AG04449 (cell line): ENCODE measurements around the gene PRAMEF1.

ENCODE experiments used
- CTCF ChIA-PET: fragments of 350-600 bp; formaldehyde crosslinking; extraction: SDS; loops from one replicate; lab custom pipeline; 2021; ENCODE audit warnings: antibody characterized with exemption; lab: Yijun Ruan, JAX
- POLR2A ChIA-PET: fragments of 400-600, 350-600 bp; formaldehyde crosslinking; extraction: SDS; loops from one replicate; lab custom pipeline; 2020; ENCODE audit warnings: antibody characterized with exemption, inconsistent platforms; lab: Yijun Ruan, JAX
- DNase-seq: peaks from one replicate; pipeline ENCODE4 v3.0.0-alpha.2; 2010; ENCODE audit warnings: low read depth, low spot score
- H3K4me3 ChIP-seq: 2 replicates; pipeline ENCODE4 v1.5.1; 2011; ENCODE audit warnings: low read depth, mild to moderate bottlenecking, control low read depth, low read length
- CTCF ChIP-seq: IDR thresholded peaks from one replicate; pipeline ENCODE4 v1.5.1; 2011; ENCODE audit warnings: mild to moderate bottlenecking, moderate library complexity, low read length, control low read depth, inconsistent platforms; ENCODE audit not compliant: insufficient read depth; ENCODE audit errors: missing control alignments

Gene PRAMEF1

GRCh38 chr1:12756273-12756672 is 34.9 kb upstream of the PRAMEF1 start:
- no peak for DNase-seq
- CTCF ChIA-PET = no interaction called here
- TF ChIP-seq CTCF = no peak
- POLR2A ChIA-PET = no interaction called here
- no peak overlapping the region for H3K4me3 ChIP-seq

- POLR2A ChIA-PET = no interaction called here
- no peak overlapping the region for H3K4me3 ChIP-seq
- DNase-seq = no peak
- CTCF ChIA-PET = no interaction called here
- TF ChIP-seq CTCF = no peak
Measured at GRCh38 chr1:12756768-12757413, 34.3 kb upstream of the PRAMEF1 start.

- H3K4me3 ChIP-seq = no peak overlapping the region
- DNase-seq = no peak
- CTCF ChIA-PET = no interaction called here
- TF ChIP-seq CTCF = no peak
- POLR2A ChIA-PET = no interaction called here
Measured at GRCh38 chr1:12757836-12758235, 33.4 kb upstream of the PRAMEF1 start.

- no peak overlapping the region for H3K4me3 ChIP-seq
- ChIA-PET CTCF (no interaction called here), POLR2A (no interaction called here)
- no peak for TF ChIP-seq CTCF
- DNase-seq = no peak
Measured at GRCh38 chr1:12760256-12760795, 30.9 kb upstream of the PRAMEF1 start.

- POLR2A ChIA-PET = no interaction called here
- TF ChIP-seq CTCF = no peak
- CTCF ChIA-PET = no interaction called here
- no peak overlapping the region for H3K4me3 ChIP-seq
- DNase-seq = no peak
Measured at GRCh38 chr1:12761781-12762180, 29.4 kb upstream of the PRAMEF1 start.

GRCh38 chr1:12762766-12763165 is 28.4 kb upstream of the PRAMEF1 start:
- no peak for TF ChIP-seq CTCF
- ChIA-PET POLR2A (no interaction called here), CTCF (no interaction called here)
- H3K4me3 ChIP-seq = no peak overlapping the region
- no peak for DNase-seq
